ENCODE results near the gene MRPS10. TPM values are rescaled to one million over a fixed set of nuclear protein-coding genes. Genes with fewer than 3 reads are reported as not detected.
"Not testable (repeated sequence)": the region's sequence is repeated elsewhere in the genome, so short reads cannot be mapped to it uniquely, and the experiment has no call there.

MRPS10 gene
- total RNA-seq, 1 donor from 2014 or later: 32.1 TPM

DNA sequence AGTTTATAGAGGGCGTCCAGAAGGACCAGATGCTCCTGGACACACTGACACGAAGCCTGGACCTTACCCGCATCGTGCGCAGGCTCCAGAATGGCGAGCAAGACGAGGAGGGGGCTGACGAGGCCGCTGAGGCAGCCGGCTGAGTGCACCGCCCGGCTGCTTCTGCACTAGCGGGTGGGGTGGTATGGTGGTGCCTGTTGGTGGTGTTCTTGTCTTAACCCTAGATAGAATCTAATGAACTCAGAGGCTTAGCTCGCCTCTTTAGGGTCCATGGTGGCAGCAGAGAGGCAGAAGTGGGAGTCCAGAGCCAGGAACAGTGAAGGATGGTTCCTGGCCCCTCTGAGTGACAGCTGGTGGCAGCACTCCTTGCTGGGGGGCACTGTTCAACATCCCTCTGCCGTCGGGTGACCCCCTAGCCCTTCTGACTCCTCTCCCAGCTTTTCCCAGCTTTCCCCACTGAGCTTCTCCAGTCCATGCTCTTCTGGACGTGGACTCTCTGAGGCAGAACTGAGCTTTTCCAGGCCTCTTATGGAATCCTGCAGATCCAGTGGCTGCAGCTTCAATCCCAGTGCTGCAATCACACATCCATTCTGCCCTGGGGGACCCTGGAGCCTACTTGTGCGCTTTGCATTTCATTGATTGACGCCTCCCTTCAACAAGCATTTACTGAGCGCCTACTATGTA lies 38.3 kb downstream of the MRPS10 start:
- no peak for DNase-seq (ENCODE audit: low spot score)

DNA sequence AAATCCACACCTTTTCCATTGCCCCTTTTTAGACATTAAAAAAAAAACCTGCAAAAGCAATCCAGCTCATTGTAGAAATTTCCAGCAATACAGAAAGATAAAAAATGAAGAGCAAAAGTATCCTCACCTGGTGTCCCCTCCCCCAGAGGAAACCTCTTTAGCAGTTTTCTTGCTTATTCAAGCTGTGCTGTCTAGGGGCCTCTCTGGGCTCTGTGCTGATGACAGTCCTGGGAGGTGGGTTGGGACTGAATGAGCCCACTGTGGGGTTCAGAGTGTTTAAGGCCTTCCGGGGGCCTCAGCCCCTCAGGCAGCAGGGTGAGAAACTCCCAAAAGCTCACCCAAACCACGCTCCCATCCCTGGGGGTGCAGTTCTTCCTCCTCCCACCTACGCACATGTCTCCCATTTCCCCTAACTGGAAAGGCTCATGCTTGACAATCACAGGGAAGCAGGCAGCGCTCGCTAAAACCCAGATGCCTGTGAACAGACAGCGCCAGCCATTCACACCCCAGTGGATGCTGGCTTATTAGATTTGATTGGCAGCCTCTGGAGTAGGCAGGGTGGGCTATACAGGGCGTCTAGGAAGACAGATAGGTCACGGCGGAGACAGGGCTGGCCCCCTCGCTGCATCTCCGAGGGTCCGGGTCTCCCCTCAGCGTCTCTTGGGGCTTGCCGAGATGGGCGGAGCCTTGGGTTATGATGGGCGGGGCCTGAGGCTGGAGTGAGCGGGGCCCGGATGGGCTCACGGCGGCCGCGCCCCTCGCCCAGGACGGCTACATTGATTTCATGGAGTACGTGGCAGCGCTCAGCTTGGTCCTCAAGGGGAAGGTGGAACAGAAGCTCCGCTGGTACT lies 39.9 kb downstream of the MRPS10 start:
- no peak for DNase-seq (ENCODE audit: low spot score)

GRCh38 chr6:42176981-42177380 lies 40.7 kb downstream of the MRPS10 start:
- DNase-seq (ENCODE audit: low spot score): no peak

GRCh38 chr6:42175860-42176259 lies 41.8 kb downstream of the MRPS10 start:
- no peak for DNase-seq (ENCODE audit: low spot score)

GRCh38 chr6:42173101-42173500 lies 44.6 kb downstream of the MRPS10 start, which contains the start of gene GUCA1A:
GUCA1A (plus strand) TSS chr6:42173364; CDS start chr6:42173614, 250 bp downstream.
- DNase-seq (ENCODE audit: low spot score): no peak

DNA sequence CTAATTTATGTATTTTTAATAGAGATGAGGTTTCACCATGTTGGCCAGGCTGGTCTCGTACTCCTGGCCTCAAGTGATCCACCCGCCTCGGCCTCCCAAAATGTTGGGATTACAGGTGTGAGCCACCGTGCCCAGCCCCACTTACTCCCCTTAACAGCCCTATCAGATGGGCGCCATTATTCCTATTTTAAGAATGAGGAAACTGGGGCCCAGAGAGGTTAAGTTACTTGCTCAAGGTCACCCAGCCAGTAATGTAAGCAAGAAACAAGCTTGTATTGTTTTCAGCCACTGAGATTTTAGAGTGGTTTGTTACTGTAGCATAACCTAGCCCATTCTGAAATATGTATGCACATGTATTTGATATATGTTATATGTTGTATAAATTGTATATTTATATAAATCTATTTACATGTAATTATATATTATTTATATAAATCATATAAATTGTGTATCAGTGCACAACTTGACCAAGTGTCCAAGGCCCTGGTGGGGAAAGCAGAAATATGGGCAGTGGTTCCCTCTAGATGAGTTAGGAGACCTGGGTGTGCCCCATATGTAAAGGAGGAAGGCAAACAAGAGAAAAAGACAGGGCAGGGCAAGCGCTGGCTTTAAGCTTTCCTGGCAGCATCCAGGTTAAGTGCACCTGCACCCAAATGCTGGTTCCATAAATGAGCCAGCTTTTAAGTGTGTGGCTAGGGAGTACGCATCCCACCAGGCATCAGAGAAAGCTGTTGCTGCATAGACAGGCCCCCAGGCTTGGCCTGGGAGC lies 45.7 kb downstream of the MRPS10 start:
- no peak for DNase-seq (ENCODE audit: low spot score)

DNA sequence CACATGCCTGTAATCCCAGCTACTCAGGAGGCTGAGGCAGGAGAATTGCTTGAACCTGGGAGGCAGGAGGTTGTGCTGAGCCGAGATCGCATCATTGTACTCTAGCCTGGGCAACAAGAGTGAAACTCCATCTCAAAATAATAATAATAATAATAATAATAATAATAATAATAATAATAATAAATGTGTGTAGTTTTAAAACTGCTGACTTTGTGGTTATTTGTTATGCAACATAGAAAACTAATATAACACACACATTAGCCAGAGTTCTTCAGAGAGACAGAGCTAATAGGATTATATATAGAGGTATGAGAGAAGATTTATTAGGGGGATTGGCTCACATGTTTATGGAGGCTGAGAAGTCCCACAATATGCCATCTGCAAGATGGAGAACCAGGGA lies 47.9 kb downstream of the MRPS10 start:
- not testable (repeated sequence) for DNase-seq (ENCODE audit: low spot score)

- DNase-seq (ENCODE audit: low spot score): no peak
These were observed 49.0 kb downstream of the MRPS10 start for GRCh38 chr6:42168650-42169049.

- DNase-seq (ENCODE audit: low spot score): no peak
These were observed 51.1 kb downstream of the MRPS10 start for GRCh38 chr6:42166444-42167141.

DNA sequence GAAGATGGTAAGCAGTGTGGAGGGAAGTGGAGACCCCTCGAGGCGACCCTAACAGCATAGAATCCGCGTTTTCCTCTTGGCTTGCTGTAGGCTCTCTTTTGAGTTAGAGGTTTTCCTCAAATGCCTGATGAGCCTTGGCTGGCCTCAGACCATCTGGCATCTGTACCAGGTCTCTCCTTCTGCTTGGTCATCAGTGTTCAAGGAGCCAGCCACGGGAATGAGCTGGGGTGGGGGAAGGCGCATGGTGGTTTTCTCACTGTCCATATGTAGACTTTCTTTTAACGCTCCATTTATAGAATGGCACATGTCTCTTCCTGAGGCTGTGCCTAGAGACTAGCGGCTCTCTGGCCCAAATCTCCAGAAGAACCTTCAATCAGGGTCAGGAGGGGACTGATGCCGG lies 52.6 kb downstream of the MRPS10 start:
- DNase-seq (ENCODE audit: low spot score): no peak

DNA sequence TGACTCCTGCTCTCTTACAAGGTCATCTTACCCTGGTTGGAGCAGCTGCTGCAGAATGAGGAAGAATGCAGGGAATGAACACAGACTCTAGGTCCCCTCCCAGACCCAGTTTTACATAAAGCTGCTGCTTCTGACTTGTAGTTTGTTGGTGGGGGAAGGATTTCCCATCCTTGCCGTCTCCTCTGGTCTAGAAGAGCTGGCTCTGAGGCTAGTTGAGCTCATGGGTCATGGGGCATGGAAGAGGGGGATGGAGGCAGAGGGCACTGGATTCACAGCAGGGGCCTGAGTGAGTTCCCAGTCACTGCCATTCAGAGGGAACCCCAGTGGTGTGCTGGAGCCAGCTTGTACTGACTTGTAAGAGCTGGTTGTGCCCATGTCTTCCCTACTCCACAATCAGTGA lies 53.7 kb downstream of the MRPS10 start:
- no peak for DNase-seq (ENCODE audit: low spot score)

DNA sequence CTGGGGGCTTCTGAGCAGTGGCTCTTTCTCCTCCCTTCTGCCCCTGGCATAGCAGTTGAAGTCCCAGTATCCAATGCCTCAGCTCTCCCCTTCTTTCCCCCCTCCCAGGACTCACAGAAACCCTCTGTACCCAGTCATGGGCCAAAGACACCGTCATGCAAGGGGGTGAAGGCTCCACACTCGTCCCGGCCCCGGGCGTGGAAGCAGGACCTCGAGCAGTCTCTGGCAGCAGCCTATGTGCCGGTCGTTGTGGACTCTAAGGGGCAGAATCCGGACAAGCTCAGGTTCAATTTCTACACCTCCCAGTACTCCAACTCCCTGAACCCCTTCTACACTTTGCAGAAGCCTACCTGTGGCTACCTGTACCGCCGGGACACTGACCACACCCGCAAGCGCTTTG lies 54.8 kb downstream of the MRPS10 start:
- DNase-seq (ENCODE audit: low spot score): no peak

GRCh38 chr6:42162384-42162783 lies 55.3 kb downstream of the MRPS10 start:
- DNase-seq (ENCODE audit: low spot score): no peak

GRCh38 chr6:42159431-42160024 lies 58.1 kb downstream of the MRPS10 start:
- DNase-seq (ENCODE audit: low spot score): no peak

DNA sequence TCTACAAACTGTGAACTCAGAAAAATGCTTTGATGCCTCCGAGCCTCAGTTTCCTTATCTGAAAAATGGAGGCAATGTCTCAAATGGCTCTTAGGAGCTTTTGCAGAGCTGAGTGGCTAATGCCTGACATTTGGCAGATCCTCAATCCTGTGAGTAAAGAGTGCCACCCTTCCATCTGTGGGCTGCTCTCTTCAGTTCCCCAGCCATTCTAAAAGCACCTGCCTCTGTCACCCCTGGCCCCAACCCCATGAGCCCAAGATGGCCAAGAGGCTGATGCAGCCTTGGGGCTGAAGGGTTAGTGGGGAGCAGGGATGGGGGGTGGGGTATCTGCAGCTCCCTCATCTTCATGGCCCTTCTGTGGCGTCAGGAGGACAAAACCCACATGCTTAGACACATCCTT lies 59.0 kb downstream of the MRPS10 start:
- DNase-seq (ENCODE audit: low spot score): no peak

DNA sequence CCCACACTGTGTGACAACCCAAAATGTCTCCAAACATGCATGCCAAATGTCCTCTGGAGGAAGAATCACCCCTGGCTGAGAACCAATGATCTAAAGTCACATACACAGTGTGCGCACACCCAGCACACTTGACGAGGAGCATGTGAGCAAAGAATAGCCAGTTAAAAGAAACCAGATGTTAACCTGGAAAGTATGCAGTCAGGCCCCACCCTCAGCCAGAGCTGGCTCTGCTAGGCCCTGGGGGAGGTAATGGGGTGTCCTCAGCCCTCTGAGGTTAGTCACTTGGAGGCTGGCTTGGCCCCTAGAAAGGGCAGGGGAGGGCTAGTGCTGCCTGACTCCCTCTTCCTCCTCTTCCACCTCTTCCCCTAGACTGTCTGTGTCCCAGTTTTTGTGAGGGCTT lies 59.6 kb downstream of the MRPS10 start:
- DNase-seq (ENCODE audit: low spot score): no peak

Other genes starting within 250 kb of the MRPS10 start
- gene TAF8, start 167.3 kb downstream of the MRPS10 start, total RNA-seq: 36.8 TPM
- 1.3 TPM for gene C6orf132, start 75.2 kb downstream of the MRPS10 start, total RNA-seq
- gene GUCA1A, start 44.5 kb downstream of the MRPS10 start, total RNA-seq: not detected
- 0.71 TPM for gene GUCA1B, start 22.9 kb downstream of the MRPS10 start, total RNA-seq
- gene TRERF1, start 234.1 kb upstream of the MRPS10 start, total RNA-seq: 3.3 TPM